ENCODE data around the gene SLCO6A1. TPM values are rescaled to one million over a fixed set of nuclear protein-coding genes. Genes with fewer than 3 reads are reported as not detected.

The SLCO6A1 gene
- total RNA-seq, 1 donor from 2014 or later = not detected

DNA sequence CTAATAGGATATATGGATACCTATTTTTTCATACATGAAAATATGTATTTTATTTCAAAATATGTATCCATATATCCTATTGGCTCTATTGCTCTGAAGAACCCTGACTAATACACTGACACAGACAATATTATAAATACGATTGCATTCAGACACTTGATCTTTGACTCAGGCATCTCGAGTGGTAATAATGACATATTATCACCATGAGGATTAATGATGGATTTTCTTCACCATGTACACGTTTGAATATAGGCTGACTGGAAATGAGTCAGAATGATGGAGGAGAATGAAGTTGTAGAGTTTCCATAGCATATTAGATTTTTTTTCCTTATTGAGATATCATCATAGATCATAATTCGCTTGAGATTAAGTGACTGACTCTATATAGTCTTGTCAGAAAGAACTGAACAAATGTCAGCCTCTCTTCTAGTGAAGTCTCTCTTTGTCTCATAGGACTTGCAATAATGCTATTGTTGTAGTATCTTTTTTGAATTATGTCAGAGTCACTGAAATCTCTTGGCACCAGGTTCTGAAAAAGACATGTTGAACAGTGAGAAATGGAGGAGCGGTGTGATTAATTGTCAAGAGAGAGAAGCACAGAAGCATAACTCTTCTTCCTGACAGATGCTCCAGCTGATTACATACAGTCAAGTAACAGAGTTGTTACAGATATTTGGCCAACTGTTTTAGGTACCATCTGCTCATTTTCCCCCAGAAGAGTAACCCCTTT is 41.4 kb upstream of the SLCO6A1 start:
- TF ChIP-seq, protein P1, sequence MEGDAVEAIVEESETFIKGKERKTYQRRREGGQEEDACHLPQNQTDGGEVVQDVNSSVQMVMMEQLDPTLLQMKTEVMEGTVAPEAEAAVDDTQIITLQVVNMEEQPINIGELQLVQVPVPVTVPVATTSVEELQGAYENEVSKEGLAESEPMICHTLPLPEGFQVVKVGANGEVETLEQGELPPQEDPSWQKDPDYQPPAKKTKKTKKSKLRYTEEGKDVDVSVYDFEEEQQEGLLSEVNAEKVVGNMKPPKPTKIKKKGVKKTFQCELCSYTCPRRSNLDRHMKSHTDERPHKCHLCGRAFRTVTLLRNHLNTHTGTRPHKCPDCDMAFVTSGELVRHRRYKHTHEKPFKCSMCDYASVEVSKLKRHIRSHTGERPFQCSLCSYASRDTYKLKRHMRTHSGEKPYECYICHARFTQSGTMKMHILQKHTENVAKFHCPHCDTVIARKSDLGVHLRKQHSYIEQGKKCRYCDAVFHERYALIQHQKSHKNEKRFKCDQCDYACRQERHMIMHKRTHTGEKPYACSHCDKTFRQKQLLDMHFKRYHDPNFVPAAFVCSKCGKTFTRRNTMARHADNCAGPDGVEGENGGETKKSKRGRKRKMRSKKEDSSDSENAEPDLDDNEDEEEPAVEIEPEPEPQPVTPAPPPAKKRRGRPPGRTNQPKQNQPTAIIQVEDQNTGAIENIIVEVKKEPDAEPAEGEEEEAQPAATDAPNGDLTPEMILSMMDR (IDR thresholded peaks at IDR 0.05; ENCODE audit: insufficient read depth, low read length, poor library complexity, severe bottlenecking) = no peak
- no peak for DNase-seq (ENCODE audit: low read depth)
- Histone ChIP-seq H3K36me3 (ENCODE audit: control insufficient read depth, insufficient read depth, low read length) (no peaks in the 10 kb centered on the region), H3K4me3 (ENCODE audit: low read depth, low read length) (no peak overlapping the region), H3K27me3 (ENCODE audit: control insufficient read depth, insufficient read depth, low read length) (no peaks in the 10 kb centered on the region)

DNA sequence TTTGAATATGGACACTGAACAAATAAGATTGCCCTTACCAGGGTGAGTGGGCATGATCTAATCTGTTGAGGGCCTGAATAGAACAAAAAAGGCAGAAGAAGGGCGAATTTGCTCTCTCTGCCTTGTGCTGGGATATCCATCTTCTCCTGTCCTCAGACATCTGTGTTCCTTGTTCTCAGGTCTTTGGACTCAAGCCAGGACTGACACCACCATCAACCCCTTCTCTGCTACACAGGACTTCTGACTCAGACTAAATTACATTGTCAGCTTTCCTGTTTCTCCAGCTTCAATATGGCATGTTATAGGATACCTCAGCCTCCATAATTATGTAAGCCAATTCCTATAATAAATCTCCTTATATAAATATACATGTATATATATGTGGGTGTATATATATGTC is 40.8 kb upstream of the SLCO6A1 start:
- Histone ChIP-seq H3K27me3 (ENCODE audit: control insufficient read depth, insufficient read depth, low read length) (no peaks in the 10 kb centered on the region), H3K36me3 (ENCODE audit: control insufficient read depth, insufficient read depth, low read length) (no peaks in the 10 kb centered on the region), H3K4me3 (ENCODE audit: low read depth, low read length) (no peak overlapping the region)
- no peak for DNase-seq (ENCODE audit: low read depth)
- TF ChIP-seq, protein P1 (IDR thresholded peaks at IDR 0.05; ENCODE audit: insufficient read depth, low read length, poor library complexity, severe bottlenecking) = no peak

DNA sequence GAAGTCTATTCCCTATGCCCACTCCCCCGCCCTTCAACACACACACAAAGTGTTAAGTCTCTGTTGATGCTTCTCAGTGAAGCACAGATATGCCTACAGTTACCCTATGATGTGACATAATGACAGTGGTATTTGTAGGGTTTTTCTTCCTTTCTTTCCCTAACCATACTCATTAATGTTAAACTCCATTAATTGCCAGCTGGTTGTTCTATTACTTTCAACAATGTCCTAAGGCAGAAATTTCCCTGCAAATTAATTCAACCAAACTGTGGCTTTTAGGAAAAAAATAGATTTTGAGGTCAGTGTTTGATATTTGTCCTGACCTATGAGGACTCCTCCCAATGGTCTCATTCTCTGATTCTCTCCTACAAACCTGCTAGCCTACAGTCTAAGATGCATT is 38.2 kb upstream of the SLCO6A1 start:
- Histone ChIP-seq H3K27me3 (ENCODE audit: control insufficient read depth, insufficient read depth, low read length) (no peaks in the 10 kb centered on the region), H3K4me3 (ENCODE audit: low read depth, low read length) (no peak overlapping the region), H3K36me3 (ENCODE audit: control insufficient read depth, insufficient read depth, low read length) (no peaks in the 10 kb centered on the region)
- TF ChIP-seq, protein P1 (IDR thresholded peaks at IDR 0.05; ENCODE audit: insufficient read depth, low read length, poor library complexity, severe bottlenecking) = no peak
- peak; percentile 45 for DNase-seq (ENCODE audit: low read depth)

DNA sequence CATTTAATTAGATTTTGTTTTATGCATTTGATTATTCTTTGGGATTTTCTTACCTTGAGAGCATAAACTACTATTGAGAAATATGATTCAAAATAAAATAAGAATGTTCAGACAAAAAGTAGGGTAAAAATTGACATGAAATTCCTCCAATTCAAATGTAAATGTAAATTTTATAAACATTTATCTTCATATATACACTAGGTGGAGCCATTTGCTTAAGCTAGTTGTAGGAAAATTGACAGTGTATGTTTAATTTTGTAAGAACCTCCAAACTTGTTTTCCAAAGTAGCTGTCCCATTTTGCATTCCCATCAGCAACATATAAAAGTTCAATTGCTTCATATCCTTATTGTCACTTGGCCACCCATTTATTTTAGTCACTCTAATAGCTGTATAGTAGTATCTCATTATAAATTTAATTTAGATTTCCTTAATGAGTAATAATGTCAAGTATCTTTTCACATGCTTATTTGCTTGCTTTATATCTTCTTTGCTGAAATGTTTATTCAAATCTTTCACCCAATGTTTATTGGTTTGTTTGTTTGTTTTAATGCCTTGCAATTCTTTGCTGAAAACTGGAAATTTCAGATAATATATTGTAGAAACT is 37.6 kb upstream of the SLCO6A1 start:
- TF ChIP-seq, protein P1 (IDR thresholded peaks at IDR 0.05; ENCODE audit: insufficient read depth, low read length, poor library complexity, severe bottlenecking) = no peak
- Histone ChIP-seq H3K27me3 (ENCODE audit: control insufficient read depth, insufficient read depth, low read length) (no peaks in the 10 kb centered on the region), H3K4me3 (ENCODE audit: low read depth, low read length) (no peak overlapping the region), H3K36me3 (ENCODE audit: control insufficient read depth, insufficient read depth, low read length) (no peaks in the 10 kb centered on the region)
- peak; percentile 12 for DNase-seq (ENCODE audit: low read depth)

DNA sequence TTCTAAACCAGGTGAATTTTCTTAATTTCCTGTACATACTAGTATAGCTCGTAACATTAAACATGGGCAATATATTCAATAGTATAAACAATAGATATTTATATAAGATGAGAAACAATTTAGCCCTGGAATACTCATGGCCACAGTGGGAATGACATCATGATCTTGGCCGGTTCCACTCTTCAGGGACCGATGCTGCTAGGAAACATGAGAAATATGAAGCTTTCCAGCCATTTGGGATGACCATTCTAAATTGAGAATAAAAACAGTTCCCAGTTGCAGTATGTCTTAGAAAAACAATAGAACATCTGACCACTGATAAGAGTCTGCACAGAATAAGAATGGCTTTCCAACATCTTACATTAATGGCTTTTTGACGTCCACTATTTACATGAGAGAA is 33.3 kb upstream of the SLCO6A1 start:
- no peaks in the 10 kb centered on the region for H3K27me3 ChIP-seq (ENCODE audit: control insufficient read depth, insufficient read depth, low read length)
- no peaks in the 10 kb centered on the region for H3K36me3 ChIP-seq (ENCODE audit: control insufficient read depth, insufficient read depth, low read length)
- TF ChIP-seq, protein P1 (IDR thresholded peaks at IDR 0.05; ENCODE audit: insufficient read depth, low read length, poor library complexity, severe bottlenecking) = no peak
- DNase-seq (ENCODE audit: low read depth) = no peak
- no peak overlapping the region for H3K4me3 ChIP-seq (ENCODE audit: low read depth, low read length)

All from kidney epithelial cell (primary cell).